Progenitor cell of endocrine pancreas (in vitro differentiated cells): ENCODE results near the gene WDFY2. TPM values are rescaled to one million over a fixed set of nuclear protein-coding genes. Genes with fewer than 3 reads are reported as not detected.

ENCODE experiments used
- DNase-seq: peaks from one replicate; pipeline ENCODE4 v3.0.0; 2021; ENCODE audit warnings: low spot score; ENCODE audit not compliant: unreplicated experiment
- H3K27ac Mint-ChIP-seq: 2 replicates; pipeline ENCODE4 v1.8.0; 2021; ENCODE audit warnings: mild to moderate bottlenecking, moderate library complexity, mixed read lengths
- H3K27me3 Mint-ChIP-seq: 2 replicates; pipeline ENCODE4 v1.8.0; 2021; ENCODE audit warnings: mixed read lengths
- H3K36me3 Mint-ChIP-seq: 2 replicates; pipeline ENCODE4 v1.8.0; 2022; ENCODE audit warnings: mixed read lengths; ENCODE audit not compliant: insufficient read depth
- H3K4me1 Mint-ChIP-seq: 2 replicates; pipeline ENCODE4 v1.8.0; 2021; ENCODE audit warnings: low read depth, mixed read lengths
- H3K4me3 Mint-ChIP-seq: 2 replicates; pipeline ENCODE4 v1.8.0; 2021; ENCODE audit warnings: low read depth, mild to moderate bottlenecking, moderate library complexity, mixed read lengths
- H3K9me3 Mint-ChIP-seq: 2 replicates; pipeline ENCODE4 v1.8.0; 2021; ENCODE audit warnings: low read depth, mixed read lengths
- CTCF ChIP-seq: fragments of 200-600 bp; sonication (generic); IDR thresholded peaks from one replicate; pipeline ENCODE4 v1.5.0; 2021; ENCODE audit warnings: antibody characterized with exemption, mild to moderate bottlenecking; ENCODE audit not compliant: unreplicated experiment
- total RNA-seq: library from RNA; stranded (reverse); gene quantifications from 2 replicates; pipeline ENCODE4 v1.2.1, GENCODE V29; 2021

The WDFY2 gene
- total RNA-seq, 1 donor from 2014 or later = 17.2 TPM

- H3K4me1 Mint-ChIP-seq = peaks cover 5% of the 10 kb centered on the region
These were observed 139.3 kb downstream of the WDFY2 start for GRCh38 chr13:51723529-51723928.

DNA sequence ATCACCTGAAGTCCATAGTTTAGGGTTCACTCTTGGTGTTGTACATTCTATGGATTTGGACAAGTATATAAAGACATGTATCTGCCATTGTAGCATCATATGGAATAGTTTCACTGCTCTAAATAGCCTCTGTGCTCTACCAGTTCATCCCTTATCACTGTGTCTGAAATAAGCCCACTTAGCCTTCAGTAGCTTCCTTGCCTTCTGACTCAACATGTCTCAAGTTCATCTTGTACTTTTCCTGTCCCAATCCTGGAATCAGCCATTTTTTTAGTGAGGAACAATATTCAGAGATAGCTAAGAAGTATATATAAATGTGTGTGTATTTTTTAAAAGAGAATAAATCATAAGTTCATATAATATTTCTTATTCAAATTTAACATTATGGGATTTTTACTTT lies 140.5 kb downstream of the WDFY2 start:
- Mint-ChIP-seq H3K27ac (no peak overlapping the region), H3K9me3 (no peaks in the 10 kb centered on the region), H3K4me1 (peaks cover 5% of the 10 kb centered on the region), H3K36me3 (peaks cover 9% of the 10 kb centered on the region), H3K4me3 (no peak overlapping the region), H3K27me3 (no peaks in the 10 kb centered on the region)
- DNase-seq = no peak
- TF ChIP-seq CTCF = no peak

More at GRCh38 chr13:51723529-51723928, 139.3 kb downstream of the WDFY2 start:
- Mint-ChIP-seq H3K27ac (no peak overlapping the region), H3K9me3 (no peaks in the 10 kb centered on the region), H3K27me3 (no peaks in the 10 kb centered on the region), H3K36me3 (peaks cover 9% of the 10 kb centered on the region), H3K4me3 (no peak overlapping the region)
- no peak for DNase-seq
- no peak for TF ChIP-seq CTCF

- Mint-ChIP-seq H3K9me3 (no peaks in the 10 kb centered on the region), H3K27ac (peak overlapping the region; percentile 9), H3K36me3 (peaks cover 9% of the 10 kb centered on the region), H3K27me3 (no peaks in the 10 kb centered on the region), H3K4me1 (peaks cover 5% of the 10 kb centered on the region), H3K4me3 (no peak overlapping the region)
- no peak for DNase-seq
- no peak for TF ChIP-seq CTCF
These were observed 142.4 kb downstream of the WDFY2 start for GRCh38 chr13:51726446-51727193.

GRCh38 chr13:51727634-51728274 lies 143.5 kb downstream of the WDFY2 start:
- Mint-ChIP-seq H3K27me3 (no peaks in the 10 kb centered on the region), H3K4me3 (no peak overlapping the region), H3K9me3 (no peaks in the 10 kb centered on the region), H3K36me3 (peaks cover 9% of the 10 kb centered on the region), H3K4me1 (peaks cover 2% of the 10 kb centered on the region), H3K27ac (no peak overlapping the region)
- TF ChIP-seq CTCF = no peak
- no peak for DNase-seq

DNA sequence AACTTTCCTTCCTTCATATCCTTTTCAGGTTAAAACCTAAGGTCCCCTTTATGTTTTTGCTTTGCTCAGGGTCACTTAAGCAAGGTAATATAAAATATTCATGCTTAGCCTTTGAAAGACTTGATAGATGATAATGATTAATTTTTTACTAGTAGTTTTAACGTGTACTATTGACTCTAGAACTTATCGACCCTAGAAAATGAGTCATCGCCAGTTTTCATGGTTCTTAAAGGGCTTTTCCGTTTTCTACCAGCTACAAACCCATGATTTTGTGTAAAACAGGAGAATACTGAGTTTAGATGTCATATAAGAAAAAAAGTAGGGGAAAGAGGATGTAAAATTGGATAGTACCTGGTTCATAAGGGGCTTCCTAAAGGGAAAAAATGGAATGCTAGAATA lies 144.0 kb downstream of the WDFY2 start:
- Mint-ChIP-seq H3K4me1 (peaks cover 2% of the 10 kb centered on the region), H3K27ac (no peak overlapping the region), H3K36me3 (peaks cover 9% of the 10 kb centered on the region), H3K4me3 (no peak overlapping the region), H3K9me3 (no peaks in the 10 kb centered on the region), H3K27me3 (no peaks in the 10 kb centered on the region)
- DNase-seq = no peak
- no peak for TF ChIP-seq CTCF
